GM10266 (cell line): Measurements from ENCODE around the gene MRPL10.

Experiments
- DNase-seq: peaks from one replicate; pipeline ENCODE4 v3.0.0; 2012; ENCODE audit errors: extremely low spot score
- CTCF ChIP-seq: IDR thresholded peaks from 2 replicates; pipeline ENCODE4 v1.5.1; 2012; ENCODE audit warnings: mild to moderate bottlenecking, low read depth; ENCODE audit not compliant: control insufficient read depth, insufficient read depth; ENCODE audit errors: missing control alignments

MRPL10 gene

GRCh38 chr17:47819475-47819874 lies 11.9 kb downstream of the MRPL10 start:
- no peak for TF ChIP-seq CTCF
- DNase-seq = no peak

DNA sequence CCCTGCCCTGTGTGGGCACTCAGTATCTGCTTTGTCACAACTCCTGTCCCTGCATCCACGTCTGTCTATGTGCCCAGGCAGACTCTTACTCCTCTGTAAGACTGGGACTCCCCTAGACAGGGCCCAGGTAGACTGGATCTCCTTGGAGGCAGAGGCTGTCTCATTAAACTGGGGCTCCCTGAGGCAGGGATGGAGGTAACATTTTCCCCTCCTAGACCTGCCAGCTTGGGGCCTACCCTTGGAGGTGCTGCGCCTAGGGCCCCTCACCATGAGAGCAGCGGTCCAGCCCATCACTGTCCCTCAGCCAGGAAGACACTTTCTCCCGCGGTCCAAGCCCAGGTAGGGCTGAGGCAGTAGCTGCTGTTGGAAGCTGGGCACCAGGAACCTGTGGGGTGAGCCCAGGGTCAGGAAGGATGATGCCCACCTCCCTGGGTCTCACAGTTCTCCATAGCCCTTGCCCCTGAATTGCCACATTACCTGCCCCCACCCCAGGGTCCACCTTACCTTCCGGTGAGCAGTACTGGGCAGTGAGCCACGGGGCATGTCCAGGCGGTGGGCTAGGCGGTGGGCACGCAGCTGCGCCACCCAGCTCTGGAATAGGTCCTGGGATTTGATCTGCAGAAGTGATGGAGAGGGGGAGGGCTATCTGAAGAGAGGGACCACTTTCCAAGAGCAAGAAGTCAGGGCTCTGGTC lies 13.2 kb downstream of the MRPL10 start:
- TF ChIP-seq CTCF = no peak
- no peak for DNase-seq

DNA sequence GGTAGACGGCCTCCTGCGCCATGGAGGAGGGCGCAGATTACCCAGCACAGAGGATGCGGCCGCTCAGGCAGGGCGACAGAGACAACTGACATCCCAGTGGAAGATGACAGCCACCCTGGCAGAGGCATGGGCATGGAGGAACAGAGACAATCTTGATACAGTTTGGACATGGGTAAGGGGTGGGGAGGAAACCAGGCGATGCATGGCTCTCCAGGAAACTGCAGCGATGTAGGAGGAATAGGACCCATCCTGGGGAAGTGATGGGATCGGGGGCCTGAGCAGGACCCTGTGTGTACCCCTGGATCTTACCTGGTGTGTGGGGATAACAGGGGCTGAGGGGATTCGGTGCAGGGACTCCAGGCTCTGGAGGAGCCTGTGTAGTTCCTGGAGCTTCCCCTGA lies 14.4 kb downstream of the MRPL10 start:
- no peak for DNase-seq
- TF ChIP-seq CTCF = no peak

- TF ChIP-seq CTCF = no peak
- no peak for DNase-seq
Measured at GRCh38 chr17:47816111-47816735, 15.1 kb downstream of the MRPL10 start.

DNA sequence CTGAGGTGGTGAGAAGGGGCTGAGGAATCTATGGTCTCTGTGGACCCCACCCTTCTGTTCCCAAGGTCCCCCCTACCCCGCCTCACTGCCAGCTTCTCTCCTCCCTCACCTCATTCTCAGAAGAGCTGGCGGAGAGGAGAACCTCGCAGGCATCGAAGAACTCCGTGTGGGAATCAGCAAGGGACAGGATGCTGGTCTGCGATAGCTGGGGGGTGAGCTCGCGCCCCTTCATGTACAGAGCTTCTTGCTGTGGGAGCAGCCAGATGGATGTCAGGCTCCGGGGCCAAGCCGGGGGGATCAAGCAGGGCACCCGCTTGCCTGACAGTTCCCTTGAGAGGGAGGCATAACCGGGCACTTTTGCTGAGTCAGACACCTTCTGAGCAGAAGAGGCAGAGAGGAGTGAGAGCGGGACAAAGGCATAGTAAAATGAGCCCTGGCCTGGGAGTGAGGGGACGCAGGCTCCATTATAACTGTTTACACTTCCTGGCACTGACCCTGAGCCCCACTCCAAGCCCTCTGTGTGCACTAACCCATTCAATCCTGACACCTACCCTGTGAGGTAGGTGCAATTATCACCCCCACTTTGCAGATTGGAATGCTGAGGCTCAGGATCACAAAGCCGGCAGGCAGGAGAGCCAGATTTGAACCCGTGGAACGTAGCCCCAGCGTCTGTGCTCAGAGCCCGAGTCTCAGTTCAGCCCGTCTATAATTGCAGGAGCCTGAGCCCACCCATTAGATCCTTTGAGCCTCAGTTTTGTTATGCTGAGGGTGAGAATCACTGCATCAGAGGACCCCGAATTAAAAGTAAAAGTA lies 16.0 kb downstream of the MRPL10 start:
- no peak for DNase-seq
- no peak for TF ChIP-seq CTCF

- DNase-seq = no peak
- no peak for TF ChIP-seq CTCF
Measured at GRCh38 chr17:47813512-47814031, 17.8 kb downstream of the MRPL10 start.
